Measurements from ENCODE around the gene CLDN5. TPM values are rescaled to one million over a fixed set of nuclear protein-coding genes. Genes with fewer than 3 reads are reported as not detected.
A peak's percentile ranks its signal among the peaks of the same experiment; 100 is the strongest.

Gene CLDN5
- total and polyA plus RNA-seq, 12 donors = 19.8 to 102 (median 40.7) TPM

- H3K36me3 ChIP-seq = no peaks in the 10 kb centered on the region
- H3K4me3 ChIP-seq = no peak overlapping the region
- H3K27ac ChIP-seq = no peak overlapping the region
- no peaks in the 10 kb centered on the region for H3K9me3 ChIP-seq
- DNase-seq = no peak
- peaks cover 0 to 7% (median 0%) of the 10 kb centered on the region in 7 donors for H3K27me3 ChIP-seq
- peaks cover 0 to 10% (median 0%) of the 10 kb centered on the region in 9 donors for H3K4me1 ChIP-seq
- WGBS, 2 donors = 87 to 88% methylated on average over 5 of the region's 5 CpGs
- ATAC-seq = no peak
- intact Hi-C loops (cut with DNase I) = no loop called here
- no peak for TF ChIP-seq CTCF (IDR thresholded peaks at IDR 0.05)
Measured at GRCh38 chr22:19537941-19538488, 13.8 kb upstream of the CLDN5 start.

- H3K4me3 ChIP-seq = no peak overlapping the region
- H3K36me3 ChIP-seq = no peaks in the 10 kb centered on the region
- H3K9me3 ChIP-seq = no peaks in the 10 kb centered on the region
- peaks cover 0 to 10% (median 0%) of the 10 kb centered on the region in 9 donors for H3K4me1 ChIP-seq
- no peak for ATAC-seq
- DNase-seq = no peak
- H3K27ac ChIP-seq = no peak overlapping the region
- intact Hi-C loops (cut with DNase I) = no loop called here
- H3K27me3 ChIP-seq = peaks cover 0 to 7% (median 0%) of the 10 kb centered on the region in 7 donors
- no peak for TF ChIP-seq CTCF (IDR thresholded peaks at IDR 0.05)
- 94 to 96% methylated on average over 9 of the region's 9 CpGs for WGBS, 2 donors
Measured at GRCh38 chr22:19536564-19536963, 12.4 kb upstream of the CLDN5 start.

GRCh38 chr22:19535001-19535400 lies 10.8 kb upstream of the CLDN5 start:
- peaks cover 0 to 7% (median 0%) of the 10 kb centered on the region in 7 donors for H3K27me3 ChIP-seq
- DNase-seq (no peak), ATAC-seq (peak in 1 of 8 donors; percentile 41)
- H3K4me1 ChIP-seq = peaks cover 0 to 10% (median 0%) of the 10 kb centered on the region in 9 donors
- 47 to 51% methylated on average over 3 of the region's 3 CpGs for WGBS, 2 donors
- no peak overlapping the region for H3K4me3 ChIP-seq
- no peak for TF ChIP-seq CTCF (IDR thresholded peaks at IDR 0.05)
- no peaks in the 10 kb centered on the region for H3K36me3 ChIP-seq
- H3K27ac ChIP-seq = no peak overlapping the region
- intact Hi-C loops (cut with DNase I) = no loop called here
- no peaks in the 10 kb centered on the region for H3K9me3 ChIP-seq

- Histone ChIP-seq H3K9me3 (no peaks in the 10 kb centered on the region), H3K27me3 (peaks cover 0 to 7% (median 0%) of the 10 kb centered on the region in 7 donors), H3K27ac (no peak overlapping the region)
Measured at GRCh38 chr22:19533857-19534256, 9.6 kb upstream of the CLDN5 start.

More at GRCh38 chr22:19533857-19534256, 9.6 kb upstream of the CLDN5 start:
- Histone ChIP-seq H3K36me3 (no peaks in the 10 kb centered on the region), H3K4me1 (peaks cover 0 to 10% (median 0%) of the 10 kb centered on the region in 9 donors), H3K4me3 (no peak overlapping the region)
- TF ChIP-seq CTCF (IDR thresholded peaks at IDR 0.05) = no peak
- intact Hi-C loops (cut with DNase I) = no loop called here
- DNase-seq (no peak), ATAC-seq (no peak)
